Dendritic cell treated with granulocyte-macrophage colony-stimulating factor and Interleukin-4, amounts not matched to agents 40 ng/mL and 50 ng/mL, for 4 days (primary cell): ENCODE measurements around the gene GALNT11.
A peak's percentile ranks its signal among the peaks of the same experiment; 100 is the strongest.

Experiments used
- H3K27ac Mint-ChIP-seq: one replicate; pipeline ENCODE4 v1.8.0; 2022; ENCODE audit warnings: mild to moderate bottlenecking, mixed read lengths
- H3K27me3 Mint-ChIP-seq: one replicate; pipeline ENCODE4 v1.8.0; 2022; ENCODE audit warnings: mild to moderate bottlenecking, mixed read lengths
- H3K36me3 Mint-ChIP-seq: one replicate; pipeline ENCODE4 v1.8.0; 2022; ENCODE audit warnings: low read depth, mixed read lengths
- H3K4me1 Mint-ChIP-seq: one replicate; pipeline ENCODE4 v1.8.0; 2022; ENCODE audit warnings: low read depth, mixed read lengths
- H3K4me3 Mint-ChIP-seq: one replicate; pipeline ENCODE4 v1.8.0; 2022; ENCODE audit warnings: mild to moderate bottlenecking, moderate library complexity, mixed read lengths
- H3K9me3 Mint-ChIP-seq: one replicate; pipeline ENCODE4 v1.8.0; 2022; ENCODE audit warnings: mixed read lengths
- intact Hi-C: fragments of 100-400 bp; cut with micrococcal nuclease; formaldehyde crosslinking; loops from one replicate; pipeline ENCODE4 v1.15.0; 2022

Gene GALNT11

DNA sequence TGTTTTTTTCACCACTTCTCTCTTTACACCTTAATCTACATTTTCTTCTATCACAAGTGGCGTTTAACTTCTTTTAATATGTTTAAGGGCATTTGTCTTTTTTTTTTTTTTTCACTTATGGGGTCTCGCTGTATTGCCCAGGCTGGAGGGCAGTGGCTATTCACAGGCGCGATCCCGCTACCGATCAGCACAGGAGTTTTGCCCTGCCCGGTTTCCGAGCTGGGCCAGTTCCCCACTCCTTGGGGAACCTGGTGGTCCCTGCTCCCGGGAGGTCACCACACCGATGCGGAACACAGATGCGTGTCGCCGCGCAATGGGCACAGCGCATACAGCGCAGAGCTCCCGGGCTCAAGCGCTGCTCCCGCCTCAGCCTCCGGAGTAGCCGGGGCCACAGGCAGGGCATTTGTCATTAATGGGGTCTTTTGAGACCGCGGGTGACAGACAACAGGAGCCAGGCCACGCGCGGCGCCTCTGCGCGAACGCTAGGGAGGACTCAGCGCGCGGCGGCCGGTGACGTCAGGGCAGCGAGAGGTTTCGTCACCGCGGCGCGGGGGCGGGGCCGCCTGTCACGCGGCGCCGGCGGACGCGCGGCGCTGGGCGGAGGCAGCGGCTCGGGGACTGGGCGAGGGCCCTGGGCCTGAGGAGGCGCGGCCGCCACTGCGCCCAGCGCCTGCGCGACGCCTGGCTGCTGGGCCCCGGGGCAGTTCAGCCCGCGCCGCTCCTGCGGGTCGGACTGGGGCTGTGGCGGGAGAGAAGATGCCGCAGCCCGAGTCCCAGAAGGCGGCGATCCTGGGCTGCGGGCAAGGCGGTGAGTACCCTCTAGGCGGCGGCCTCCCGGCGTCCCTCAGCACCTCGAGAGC lies at the start of gene GALNT11:
Gene GALNT11, plus strand, starts transcription at position 598 of the 860 bp plus-strand sequence. CDS start 68,554 bp downstream, outside the sequence.
- peak within 1 kb of the TSS; percentile 90 for H3K27ac Mint-ChIP-seq
- H3K4me1 Mint-ChIP-seq = peaks cover 17% of the 10 kb centered on the region
- H3K36me3 Mint-ChIP-seq = peaks cover 24% of the 10 kb centered on the region
- peaks cover 15% of the 10 kb centered on the region for H3K9me3 Mint-ChIP-seq
- H3K4me3 Mint-ChIP-seq = peak within 1 kb of the TSS; percentile 84
- intact Hi-C loops = loop anchor here (5.0 to 10.0 kb wide), 3 partner anchors 57 to 501 kb away; no protein-coding TSS in a partner anchor
- H3K27me3 Mint-ChIP-seq = peaks cover 7% of the 10 kb centered on the region

DNA sequence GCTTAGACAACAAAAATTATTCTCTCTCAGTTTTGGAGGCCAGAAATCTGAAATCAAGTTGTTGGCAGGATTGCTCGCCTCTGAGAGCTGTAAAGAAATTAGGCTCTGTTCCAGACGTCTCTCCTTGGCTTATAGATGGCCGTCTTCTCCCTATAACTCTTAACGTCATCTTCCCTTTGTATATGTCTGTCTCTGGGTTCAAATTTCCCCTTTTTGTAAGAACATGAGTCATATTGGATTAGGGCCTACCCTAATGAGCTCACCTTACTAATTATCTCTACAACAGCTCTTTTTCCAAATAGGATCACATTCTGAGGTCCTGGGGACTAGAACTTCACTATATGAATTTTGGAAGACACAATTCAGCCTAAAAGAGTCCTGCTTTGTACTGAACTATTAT lies 46.9 kb upstream of the GALNT11 start:
- Mint-ChIP-seq H3K27ac (no peak overlapping the region), H3K27me3 (peaks cover 5% of the 10 kb centered on the region)

DNA sequence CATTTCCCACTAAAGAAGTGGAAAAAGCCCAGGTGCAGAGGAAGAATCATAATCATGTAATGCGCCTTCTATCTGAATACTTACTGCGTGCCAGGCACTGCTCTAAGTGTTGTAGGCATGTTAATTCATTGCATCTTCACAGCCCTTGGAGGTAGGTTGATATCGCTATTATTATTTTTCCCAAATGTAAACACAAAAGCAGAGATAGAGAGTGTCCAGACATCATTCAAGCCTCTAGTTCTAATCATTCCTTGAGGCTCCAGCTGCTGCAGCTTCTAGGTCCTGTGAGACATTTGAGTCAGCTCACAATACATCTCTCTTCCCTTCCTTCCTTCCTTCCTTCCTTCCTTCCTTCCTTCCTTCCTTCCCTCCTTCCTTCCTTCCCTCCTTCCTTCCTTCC lies 44.3 kb upstream of the GALNT11 start:
- intact Hi-C loops = no loop called here
- H3K4me1 Mint-ChIP-seq = no peaks in the 10 kb centered on the region
- H3K9me3 Mint-ChIP-seq = no peaks in the 10 kb centered on the region
- no peak overlapping the region for H3K27ac Mint-ChIP-seq
- peaks cover 5% of the 10 kb centered on the region for H3K27me3 Mint-ChIP-seq
- no peaks in the 10 kb centered on the region for H3K36me3 Mint-ChIP-seq
- H3K4me3 Mint-ChIP-seq = no peak overlapping the region

More for the DNA sequence above, 46.9 kb upstream of the GALNT11 start:
- Mint-ChIP-seq H3K9me3 (peaks cover 6% of the 10 kb centered on the region), H3K4me3 (no peak overlapping the region), H3K36me3 (no peaks in the 10 kb centered on the region), H3K4me1 (no peaks in the 10 kb centered on the region)
- intact Hi-C loops = no loop called here

DNA sequence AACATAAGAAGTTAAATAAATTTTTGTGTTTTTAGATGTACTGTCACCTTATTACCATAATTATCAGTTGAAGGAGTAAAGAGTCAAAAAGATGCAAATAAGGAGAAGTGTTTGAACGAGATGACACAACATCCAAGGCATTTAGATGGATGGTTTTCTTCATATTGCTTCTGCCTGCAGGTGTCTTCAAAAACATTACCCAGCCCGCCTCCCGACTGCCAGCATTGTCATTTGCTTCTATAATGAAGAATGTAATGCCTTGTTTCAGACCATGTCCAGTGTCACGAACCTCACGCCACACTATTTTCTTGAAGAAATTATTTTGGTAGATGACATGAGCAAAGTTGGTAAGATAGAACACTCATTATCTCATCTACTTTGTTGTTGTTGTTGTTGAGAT lies 42.7 kb upstream of the GALNT11 start:
- H3K9me3 Mint-ChIP-seq = no peaks in the 10 kb centered on the region
- H3K4me1 Mint-ChIP-seq = no peaks in the 10 kb centered on the region
- H3K27me3 Mint-ChIP-seq = peaks cover 10% of the 10 kb centered on the region
- no peaks in the 10 kb centered on the region for H3K36me3 Mint-ChIP-seq
- no peak overlapping the region for H3K4me3 Mint-ChIP-seq
- intact Hi-C loops = no loop called here
- no peak overlapping the region for H3K27ac Mint-ChIP-seq

DNA sequence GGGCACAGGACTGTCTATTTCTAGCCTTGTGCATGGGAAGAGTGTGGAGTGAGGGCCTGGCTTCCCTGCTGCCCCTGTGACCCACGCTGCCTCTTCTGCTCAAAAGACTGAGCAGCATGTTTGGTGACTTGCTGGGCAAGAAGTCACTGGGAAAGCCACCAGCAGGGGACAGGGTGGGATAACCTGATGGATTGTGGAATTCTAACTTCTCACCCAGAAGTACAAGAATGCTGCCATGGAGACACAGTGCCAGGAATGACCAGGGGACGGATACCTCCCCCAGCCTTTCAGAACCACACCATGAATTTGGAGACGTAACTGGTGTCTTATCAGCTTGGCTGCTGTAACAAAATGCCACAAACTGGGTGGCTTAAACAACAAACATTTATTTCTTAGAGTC lies 40.9 kb upstream of the GALNT11 start:
- Mint-ChIP-seq H3K27me3 (peaks cover 12% of the 10 kb centered on the region), H3K9me3 (no peaks in the 10 kb centered on the region), H3K27ac (no peak overlapping the region), H3K36me3 (no peaks in the 10 kb centered on the region), H3K4me3 (no peak overlapping the region), H3K4me1 (no peaks in the 10 kb centered on the region)
- intact Hi-C loops = no loop called here

DNA sequence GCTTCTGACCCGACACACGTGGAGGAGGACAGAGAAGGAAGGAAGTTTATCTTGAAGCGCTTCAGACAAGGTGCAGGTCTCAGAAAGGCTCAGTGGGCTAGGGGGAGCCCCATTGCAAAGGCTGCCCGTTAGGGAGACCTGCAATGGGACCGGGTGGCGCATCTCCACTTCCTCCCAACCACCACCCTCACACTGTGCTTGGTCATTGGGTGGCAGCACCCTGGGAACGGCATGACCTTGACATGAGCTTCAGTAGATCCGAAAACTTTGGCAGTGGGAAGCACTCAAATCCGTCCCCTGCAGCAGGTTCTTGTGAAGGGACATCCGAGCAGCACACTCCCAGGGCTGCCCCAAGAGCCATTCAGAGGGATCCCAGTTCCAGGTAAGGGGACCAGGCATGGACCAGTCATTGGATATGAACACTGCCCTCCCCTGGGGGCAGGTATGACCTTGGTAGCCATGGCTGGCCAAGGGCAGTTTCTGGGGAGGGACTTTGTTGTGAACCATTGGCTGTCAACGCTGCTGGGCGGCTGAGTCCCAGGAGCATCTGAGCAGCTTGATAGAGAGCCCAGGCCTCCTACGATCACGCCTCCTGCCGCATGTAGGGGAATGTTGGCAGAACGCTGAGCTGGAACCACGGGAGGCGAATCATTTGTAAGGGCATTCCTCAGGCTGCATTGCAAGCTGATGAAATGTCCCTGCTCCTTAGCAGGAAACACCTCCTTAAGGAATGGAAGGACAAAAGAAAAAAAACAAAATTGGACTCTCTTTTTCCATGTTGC lies 37.5 kb upstream of the GALNT11 start:
- Mint-ChIP-seq H3K4me3 (no peak overlapping the region), H3K27ac (no peak overlapping the region), H3K9me3 (no peaks in the 10 kb centered on the region), H3K4me1 (peaks cover 9% of the 10 kb centered on the region), H3K36me3 (no peaks in the 10 kb centered on the region), H3K27me3 (peaks cover 20% of the 10 kb centered on the region)
- intact Hi-C loops = no loop called here

DNA sequence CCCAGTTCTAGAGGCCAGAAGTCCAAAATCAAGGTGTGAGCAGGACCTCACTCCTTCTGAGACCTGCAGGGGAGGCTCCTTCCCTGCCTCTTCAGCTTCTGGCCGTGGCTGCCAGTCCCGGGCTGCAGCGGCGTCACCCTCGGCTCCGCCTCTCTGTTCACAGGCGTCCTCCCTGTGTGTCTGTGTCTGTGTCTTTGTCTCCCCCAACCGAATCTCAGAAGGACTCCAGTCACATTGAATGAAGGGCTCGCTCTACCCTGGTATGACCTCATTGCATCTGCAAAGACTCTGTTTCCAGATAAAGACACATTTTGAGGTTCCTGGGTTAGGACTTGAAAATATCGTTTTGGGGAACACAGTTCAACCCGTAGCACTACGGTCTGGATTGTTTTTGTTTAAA lies 33.1 kb upstream of the GALNT11 start:
- H3K4me3 Mint-ChIP-seq = no peak overlapping the region
- no peaks in the 10 kb centered on the region for H3K36me3 Mint-ChIP-seq
- H3K27ac Mint-ChIP-seq = no peak overlapping the region
- H3K27me3 Mint-ChIP-seq = peaks cover 22% of the 10 kb centered on the region
- intact Hi-C loops = loop anchor here (10.0 kb wide), 1 partner anchor 48 kb away; no protein-coding TSS in a partner anchor
- no peaks in the 10 kb centered on the region for H3K9me3 Mint-ChIP-seq
- peaks cover 9% of the 10 kb centered on the region for H3K4me1 Mint-ChIP-seq

DNA sequence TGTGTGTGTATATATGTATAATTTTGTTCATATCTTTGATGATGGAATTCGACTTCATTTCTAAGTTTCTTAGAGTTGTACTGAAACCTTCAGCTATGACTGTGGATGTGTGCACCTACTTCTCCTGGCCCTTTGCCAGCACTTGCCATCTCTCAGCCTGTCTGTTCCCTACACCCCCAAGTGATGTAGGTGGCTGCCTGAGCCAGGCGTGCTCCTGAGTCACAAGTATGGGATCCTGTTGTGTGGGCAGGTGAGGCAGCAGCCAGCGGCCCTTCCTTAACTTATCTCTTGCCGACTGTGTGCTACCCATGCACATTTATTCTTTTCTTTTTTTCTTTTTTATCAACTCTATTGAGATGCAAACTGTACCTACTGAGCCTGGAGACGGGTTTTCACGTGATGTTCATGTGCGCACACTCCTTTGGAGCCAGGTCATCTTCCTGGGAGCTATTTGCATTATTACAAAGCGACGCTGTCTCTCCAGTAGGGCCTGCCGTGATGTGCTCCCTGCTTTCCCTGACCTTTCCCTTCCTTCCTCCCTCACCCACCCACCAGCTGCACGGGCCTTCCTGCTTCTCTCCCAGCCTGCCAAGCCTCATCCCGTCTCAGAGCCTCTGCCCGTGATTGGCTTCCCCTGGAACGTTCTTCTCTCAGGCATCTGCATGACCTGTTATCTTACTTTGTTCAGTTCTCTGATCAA lies 31.3 kb upstream of the GALNT11 start:
- intact Hi-C loops = loop anchor here (10.0 kb wide), 1 partner anchor 49 kb away; no protein-coding TSS in a partner anchor
- Mint-ChIP-seq H3K36me3 (no peaks in the 10 kb centered on the region), H3K4me1 (peaks cover 9% of the 10 kb centered on the region), H3K27ac (no peak overlapping the region), H3K4me3 (no peak overlapping the region), H3K9me3 (no peaks in the 10 kb centered on the region), H3K27me3 (peaks cover 18% of the 10 kb centered on the region)

DNA sequence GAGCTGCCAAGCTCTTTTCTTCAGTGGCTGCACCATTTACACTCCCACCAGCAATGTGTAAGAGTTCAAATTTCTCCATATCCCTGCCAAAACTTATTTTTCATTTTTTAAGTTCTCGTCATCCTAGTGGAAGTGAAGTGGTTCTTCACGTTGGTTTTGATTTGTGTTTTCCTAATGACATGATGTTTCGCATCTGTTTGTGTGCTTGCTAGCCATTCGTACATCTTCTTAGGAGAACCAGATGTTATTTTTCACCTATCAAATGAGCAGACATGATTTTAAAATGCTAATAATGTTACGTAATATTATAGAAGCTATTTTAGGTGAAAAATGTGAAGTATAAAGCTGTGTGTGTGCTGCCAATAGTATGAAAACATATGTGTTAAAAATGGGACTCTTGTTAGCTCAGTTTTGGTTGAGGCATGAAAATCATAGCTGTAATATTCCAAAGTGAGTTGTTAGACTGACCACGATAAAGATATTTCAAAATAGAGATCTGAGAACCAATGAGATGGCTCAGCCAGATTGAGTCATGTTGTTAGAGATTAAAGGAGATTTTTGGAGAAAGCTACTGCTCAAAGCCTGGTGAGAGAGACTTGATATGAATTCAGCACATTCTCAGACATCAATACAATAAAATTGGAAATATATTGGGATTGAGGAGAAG lies 25.9 kb upstream of the GALNT11 start:
- H3K9me3 Mint-ChIP-seq = no peaks in the 10 kb centered on the region
- intact Hi-C loops = loop anchor here (10.0 kb wide), 1 partner anchor 55 kb away; no protein-coding TSS in a partner anchor
- no peaks in the 10 kb centered on the region for H3K4me1 Mint-ChIP-seq
- peaks cover 3% of the 10 kb centered on the region for H3K27me3 Mint-ChIP-seq
- H3K4me3 Mint-ChIP-seq = no peak overlapping the region
- no peaks in the 10 kb centered on the region for H3K36me3 Mint-ChIP-seq
- H3K27ac Mint-ChIP-seq = no peak overlapping the region

DNA sequence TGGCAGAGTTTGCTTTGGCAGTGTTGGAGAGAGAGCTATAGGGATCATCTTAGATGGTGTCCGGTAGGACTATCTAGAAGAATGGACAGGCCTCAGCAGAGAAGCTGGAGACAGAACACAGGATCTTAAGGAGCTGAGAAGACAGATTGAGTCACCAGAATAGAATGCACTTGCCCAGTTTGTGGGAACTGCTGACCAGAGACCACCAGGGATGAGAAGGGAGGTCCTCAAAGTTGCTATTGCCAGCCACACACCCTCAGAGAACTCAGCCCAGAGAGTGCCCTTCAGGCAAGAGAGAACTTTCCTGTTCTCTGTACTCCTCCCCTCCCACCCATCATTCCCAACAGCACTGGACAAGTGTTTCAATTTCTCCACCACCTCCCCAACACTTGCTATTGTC lies 25.3 kb upstream of the GALNT11 start:
- no peak overlapping the region for H3K27ac Mint-ChIP-seq
- H3K9me3 Mint-ChIP-seq = no peaks in the 10 kb centered on the region
- no peak overlapping the region for H3K4me3 Mint-ChIP-seq
- no peaks in the 10 kb centered on the region for H3K36me3 Mint-ChIP-seq
- H3K4me1 Mint-ChIP-seq = no peaks in the 10 kb centered on the region
- intact Hi-C loops = no loop called here
- H3K27me3 Mint-ChIP-seq = peaks cover 2% of the 10 kb centered on the region

DNA sequence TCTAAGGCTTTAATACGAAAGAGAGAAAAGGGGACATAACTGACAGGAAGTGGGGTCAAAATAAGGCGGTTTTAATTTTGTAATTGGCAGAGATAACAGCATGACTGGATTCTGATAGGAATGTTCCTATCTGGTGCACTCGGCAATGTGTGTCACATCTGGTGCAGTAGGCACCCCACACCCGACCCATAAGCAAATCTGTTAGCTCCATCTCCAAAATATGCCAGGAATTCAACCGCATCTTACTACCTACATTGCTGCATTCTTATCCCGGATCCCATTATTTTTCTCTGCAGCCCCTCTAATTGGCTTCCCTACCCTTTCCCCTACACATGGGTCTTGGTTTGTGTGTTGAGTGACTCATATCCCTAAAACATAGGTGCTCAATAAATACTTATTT lies 19.1 kb upstream of the GALNT11 start:
- H3K27me3 Mint-ChIP-seq = peaks cover 5% of the 10 kb centered on the region
- no peaks in the 10 kb centered on the region for H3K36me3 Mint-ChIP-seq
- no peak overlapping the region for H3K4me3 Mint-ChIP-seq
- H3K9me3 Mint-ChIP-seq = no peaks in the 10 kb centered on the region
- no peak overlapping the region for H3K27ac Mint-ChIP-seq
- no peaks in the 10 kb centered on the region for H3K4me1 Mint-ChIP-seq
- intact Hi-C loops = no loop called here

DNA sequence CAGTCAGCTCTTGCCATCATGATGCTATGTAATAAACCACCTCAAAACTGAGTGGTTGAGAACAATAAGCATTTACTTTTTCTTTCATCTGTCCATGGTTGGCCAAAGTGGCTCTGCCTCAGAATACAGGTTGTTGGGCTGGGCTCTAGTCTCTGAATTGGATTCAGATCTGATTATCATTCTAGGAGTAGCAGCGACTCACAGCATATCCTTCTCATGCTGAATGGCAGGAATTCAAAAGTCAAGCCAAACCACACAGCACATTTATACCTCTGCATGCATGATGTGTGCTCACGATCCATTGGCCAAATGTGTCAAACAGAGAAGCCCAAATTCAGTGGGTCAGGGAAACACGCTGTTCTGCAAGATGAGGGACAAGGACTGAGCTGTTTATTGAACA lies 13.6 kb upstream of the GALNT11 start:
- Mint-ChIP-seq H3K4me3 (no peak overlapping the region), H3K27ac (no peak overlapping the region), H3K4me1 (no peaks in the 10 kb centered on the region), H3K27me3 (peaks cover 8% of the 10 kb centered on the region), H3K9me3 (no peaks in the 10 kb centered on the region), H3K36me3 (no peaks in the 10 kb centered on the region)
- intact Hi-C loops = no loop called here

DNA sequence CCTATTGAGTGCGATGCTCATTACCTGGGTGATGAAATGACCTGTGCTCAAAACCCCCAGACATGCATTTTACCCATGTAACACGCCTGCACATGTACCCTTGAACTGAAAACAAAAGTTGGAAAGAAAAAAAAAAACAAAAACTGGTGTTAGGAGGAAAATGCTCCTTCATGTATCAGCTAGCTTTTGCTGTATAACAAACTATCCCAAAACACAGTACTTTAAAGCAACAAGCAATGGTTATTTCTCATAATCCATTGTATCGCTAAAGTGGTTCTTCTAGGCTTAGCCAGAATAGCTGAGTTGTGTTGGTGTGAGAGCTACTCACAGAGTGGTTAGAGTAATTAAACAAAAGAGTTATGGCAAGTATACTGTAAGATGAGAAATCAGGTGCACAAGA lies 12.2 kb upstream of the GALNT11 start:
- no peaks in the 10 kb centered on the region for H3K36me3 Mint-ChIP-seq
- H3K4me1 Mint-ChIP-seq = no peaks in the 10 kb centered on the region
- no peak overlapping the region for H3K27ac Mint-ChIP-seq
- intact Hi-C loops = no loop called here
- no peaks in the 10 kb centered on the region for H3K9me3 Mint-ChIP-seq
- H3K4me3 Mint-ChIP-seq = no peak overlapping the region
- H3K27me3 Mint-ChIP-seq = peaks cover 8% of the 10 kb centered on the region
